ENCODE data around the gene CCDC88B.

DNA sequence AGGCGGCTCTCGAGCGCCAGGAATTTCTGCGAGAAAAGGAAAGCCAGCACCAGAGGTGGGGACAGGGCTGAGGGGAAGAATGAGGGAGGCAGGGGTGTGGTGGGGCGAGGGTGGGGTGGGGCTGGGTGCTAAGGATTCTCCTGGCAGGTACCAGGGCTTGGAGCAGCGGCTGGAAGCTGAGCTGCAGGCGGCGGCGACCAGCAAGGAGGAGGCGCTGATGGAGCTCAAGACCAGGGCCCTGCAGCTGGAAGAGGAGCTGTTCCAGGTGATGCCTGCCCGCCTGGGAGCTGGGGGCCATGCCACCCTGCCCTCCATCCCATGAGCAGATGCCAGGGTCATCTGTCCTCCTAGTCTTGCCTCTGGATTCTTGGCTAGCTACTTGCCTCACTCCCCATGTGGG is 9.4 kb downstream of the CCDC88B start:
- TF ChIP-seq, protein P1, sequence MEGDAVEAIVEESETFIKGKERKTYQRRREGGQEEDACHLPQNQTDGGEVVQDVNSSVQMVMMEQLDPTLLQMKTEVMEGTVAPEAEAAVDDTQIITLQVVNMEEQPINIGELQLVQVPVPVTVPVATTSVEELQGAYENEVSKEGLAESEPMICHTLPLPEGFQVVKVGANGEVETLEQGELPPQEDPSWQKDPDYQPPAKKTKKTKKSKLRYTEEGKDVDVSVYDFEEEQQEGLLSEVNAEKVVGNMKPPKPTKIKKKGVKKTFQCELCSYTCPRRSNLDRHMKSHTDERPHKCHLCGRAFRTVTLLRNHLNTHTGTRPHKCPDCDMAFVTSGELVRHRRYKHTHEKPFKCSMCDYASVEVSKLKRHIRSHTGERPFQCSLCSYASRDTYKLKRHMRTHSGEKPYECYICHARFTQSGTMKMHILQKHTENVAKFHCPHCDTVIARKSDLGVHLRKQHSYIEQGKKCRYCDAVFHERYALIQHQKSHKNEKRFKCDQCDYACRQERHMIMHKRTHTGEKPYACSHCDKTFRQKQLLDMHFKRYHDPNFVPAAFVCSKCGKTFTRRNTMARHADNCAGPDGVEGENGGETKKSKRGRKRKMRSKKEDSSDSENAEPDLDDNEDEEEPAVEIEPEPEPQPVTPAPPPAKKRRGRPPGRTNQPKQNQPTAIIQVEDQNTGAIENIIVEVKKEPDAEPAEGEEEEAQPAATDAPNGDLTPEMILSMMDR (IDR thresholded peaks at IDR 0.05) = no peak
- no peak for TF ChIP-seq POLR2A (IDR thresholded peaks at IDR 0.05)

All from esophagus squamous epithelium (tissue), 4 donors.